GM21528 (cell line): ENCODE results near the gene MAGEA6.
"Not testable (repeated sequence)": the region's sequence is repeated elsewhere in the genome, so short reads cannot be mapped to it uniquely, and the experiment has no call there.

Experiments used
- ATAC-seq: cut with Tn5 transposase; IDR thresholded peaks from one replicate; pipeline ENCODE4 v1.9.1; 2021; ENCODE audit warnings: mild to moderate bottlenecking, moderate library complexity; ENCODE audit not compliant: unreplicated experiment, low FRiP score

The MAGEA6 gene, protein sequence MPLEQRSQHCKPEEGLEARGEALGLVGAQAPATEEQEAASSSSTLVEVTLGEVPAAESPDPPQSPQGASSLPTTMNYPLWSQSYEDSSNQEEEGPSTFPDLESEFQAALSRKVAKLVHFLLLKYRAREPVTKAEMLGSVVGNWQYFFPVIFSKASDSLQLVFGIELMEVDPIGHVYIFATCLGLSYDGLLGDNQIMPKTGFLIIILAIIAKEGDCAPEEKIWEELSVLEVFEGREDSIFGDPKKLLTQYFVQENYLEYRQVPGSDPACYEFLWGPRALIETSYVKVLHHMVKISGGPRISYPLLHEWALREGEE

DNA sequence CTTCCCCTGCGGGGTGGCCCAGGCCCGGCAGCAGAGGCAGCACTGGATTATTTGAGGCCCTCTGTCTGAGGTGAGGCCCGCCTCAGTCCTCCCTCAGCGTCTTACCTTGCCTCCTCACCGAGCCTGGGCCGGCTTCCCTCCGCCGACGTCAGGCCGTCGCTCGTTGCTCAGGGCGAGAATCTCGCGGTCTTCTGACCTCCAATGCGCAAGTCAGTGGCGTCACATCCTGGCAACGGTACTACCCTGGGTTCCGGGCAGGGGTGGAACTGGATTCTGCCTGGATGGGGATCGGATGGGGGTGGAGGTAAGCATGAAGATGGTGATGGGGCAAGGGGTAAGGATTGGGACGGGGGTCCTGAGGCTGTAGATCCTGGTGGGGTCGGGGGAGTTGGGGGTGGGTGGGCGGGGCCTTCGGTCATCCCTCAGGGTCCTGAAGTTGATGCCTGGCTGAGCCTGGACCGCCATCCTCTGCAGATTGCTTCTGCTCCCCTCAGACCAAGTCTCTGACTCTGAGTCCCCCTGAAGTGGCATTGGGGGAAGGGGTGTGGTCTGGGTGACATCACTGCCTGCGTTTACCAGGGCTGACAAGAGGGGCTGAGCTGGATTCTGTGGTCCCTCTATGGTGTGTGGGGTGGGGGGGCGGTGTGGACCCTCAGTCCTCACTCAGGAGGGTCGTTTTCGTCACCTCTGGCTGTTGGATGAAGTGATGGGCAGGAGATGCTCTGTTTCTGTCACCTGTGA, at the start of gene MAGEA6:
Gene MAGEA6 (minus strand): TSS at position 141 of the 741 bp plus-strand sequence. CDS start 2,039 bp downstream, outside the sequence.
- ATAC-seq: not testable (repeated sequence)

DNA sequence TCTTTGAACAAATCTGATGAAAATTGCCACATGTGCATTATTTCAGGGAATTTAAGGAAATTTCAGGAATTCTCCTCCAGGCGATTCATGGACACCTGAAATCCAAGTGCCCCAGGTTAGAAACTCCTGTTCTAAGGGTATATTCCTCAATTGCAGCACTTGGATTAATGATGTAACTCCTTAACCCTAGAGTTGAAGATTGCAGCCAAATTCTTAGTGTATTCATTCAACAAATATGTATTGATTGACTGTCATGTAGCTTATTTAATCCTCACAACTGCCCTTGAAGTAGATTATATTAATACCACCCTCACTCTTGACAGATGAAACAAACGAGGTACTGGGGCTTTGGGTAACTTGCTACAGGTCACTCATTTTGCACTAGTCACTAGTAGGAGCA, 49.8 kb upstream of the MAGEA6 start:
- no peak for ATAC-seq

DNA sequence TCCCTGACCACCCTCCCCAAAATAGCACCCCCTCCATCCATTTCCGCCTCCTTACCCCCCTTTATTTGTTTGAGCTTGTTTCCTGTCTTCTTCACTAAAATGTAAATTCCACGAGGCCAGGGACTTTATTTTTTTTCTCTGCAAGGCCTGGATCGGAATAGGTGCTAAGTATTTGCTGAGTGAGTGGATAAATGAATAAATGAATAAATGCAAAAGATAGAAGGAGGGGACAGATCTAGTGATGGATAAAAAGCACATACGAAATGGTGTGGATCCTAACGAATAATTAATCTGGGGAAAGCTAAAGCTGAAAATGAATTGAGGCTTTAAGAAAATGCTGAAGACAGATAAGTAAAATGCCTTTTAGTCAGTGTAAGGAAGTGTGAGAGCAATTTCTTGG, 48.9 kb upstream of the MAGEA6 start:
- no peak for ATAC-seq

DNA sequence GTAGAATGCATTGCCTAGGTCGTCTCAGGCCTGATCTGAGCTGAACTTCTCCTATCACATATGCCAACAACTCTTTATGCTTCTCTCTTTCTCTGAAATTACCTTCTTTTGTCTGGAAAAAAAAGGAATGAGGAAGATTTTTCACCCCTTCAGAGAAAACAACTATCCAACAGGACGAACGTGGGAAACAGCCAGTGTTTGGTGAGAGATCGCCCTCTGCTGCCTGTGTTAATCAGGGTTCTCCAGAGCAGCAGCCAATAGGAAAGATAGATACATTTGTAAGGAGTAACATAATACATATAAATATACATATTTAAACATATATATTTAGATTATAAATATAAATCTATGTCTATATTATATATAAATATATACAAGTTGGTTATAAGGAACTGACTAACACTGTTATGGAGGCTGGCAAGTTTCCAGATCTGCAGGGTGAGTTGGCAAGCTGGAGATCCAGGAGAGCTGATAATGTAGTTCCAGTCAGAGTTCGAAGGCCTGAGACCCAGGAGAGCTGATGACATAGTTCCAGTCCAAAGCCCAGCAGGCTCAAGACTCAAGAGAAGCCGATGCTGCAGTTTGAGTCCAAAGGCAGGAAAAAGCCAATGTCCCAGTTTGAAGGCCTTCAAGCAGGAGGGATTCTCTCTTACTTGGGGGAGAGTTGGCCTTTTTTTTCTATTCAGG, 47.7 kb upstream of the MAGEA6 start:
- no peak for ATAC-seq

DNA sequence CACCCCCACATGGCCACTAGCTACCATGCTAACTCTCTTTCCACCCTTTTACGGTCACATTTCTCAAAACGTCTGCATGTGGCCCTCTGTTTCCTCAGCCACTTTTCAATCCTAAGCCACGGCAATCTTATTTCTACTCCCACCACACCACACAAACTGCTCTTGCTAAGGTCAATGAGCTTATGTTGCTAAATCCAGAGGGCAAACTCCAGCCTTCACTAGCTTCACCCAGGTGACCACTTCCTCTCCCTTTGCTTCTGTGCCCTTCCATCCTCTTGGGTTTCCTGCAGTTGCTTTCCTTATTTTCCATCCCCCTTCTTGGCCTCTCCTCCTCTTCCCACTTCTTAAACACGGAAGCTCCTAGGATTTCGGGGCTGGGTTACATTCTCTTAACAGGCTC, 44.6 kb upstream of the MAGEA6 start:
- ATAC-seq: no peak

DNA sequence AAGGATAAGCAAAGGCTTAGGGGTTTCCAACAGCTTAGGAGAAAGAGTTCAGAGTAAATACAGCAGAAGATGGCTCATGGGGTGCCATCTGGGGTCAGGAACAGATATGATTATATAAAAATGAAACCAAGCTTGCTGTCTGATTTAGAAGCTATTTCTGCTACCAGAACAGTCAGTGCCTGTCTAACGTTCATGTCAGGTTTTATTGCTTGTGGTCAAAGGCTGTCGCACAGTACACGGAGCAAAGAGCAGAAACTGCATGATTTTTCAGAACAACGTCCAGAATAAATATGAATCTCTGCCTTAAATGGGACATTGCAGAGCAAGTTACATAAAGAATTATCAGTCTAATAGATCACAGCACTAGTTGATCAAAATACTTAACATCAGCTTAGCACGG, 43.7 kb upstream of the MAGEA6 start:
- no peak for ATAC-seq

DNA sequence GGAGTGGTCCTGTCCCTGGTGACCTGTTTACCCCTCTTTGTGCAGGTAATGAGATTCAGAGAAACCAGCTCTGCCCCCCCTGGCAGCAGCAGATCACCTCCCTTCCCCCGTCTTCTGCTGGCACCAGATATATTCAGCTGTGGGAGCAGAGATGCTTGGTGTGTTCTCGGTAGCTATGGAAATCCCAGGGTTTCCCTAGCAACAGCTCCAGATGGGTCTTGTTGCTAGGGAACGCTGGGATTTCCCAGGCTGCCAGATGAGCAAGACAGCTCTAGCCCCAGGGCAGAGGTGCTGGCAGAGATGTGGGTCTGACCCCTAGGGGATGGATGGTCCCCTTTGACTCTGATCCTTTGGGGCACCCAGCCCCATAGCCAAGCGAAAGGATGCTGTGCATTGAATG, 40.9 kb upstream of the MAGEA6 start:
- ATAC-seq: no peak

DNA sequence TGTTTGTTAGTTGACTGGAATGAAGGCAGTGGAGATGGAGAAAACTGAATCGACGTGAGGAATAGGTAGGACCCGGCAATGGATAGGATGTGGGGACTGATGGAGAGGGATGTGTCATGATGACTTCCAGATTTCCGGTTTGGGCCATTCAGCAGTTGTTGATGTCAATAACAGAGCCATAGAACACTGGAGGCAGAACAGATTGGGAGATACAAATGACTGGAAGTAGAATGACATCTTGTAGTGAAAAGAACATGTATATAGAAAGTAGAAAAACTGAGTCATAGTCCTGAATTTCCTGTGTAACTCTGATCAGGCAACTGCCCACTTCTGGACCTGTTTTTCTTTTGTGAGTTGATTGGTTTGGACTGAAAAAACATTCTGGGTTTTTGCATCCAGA, 36.5 kb upstream of the MAGEA6 start:
- no peak for ATAC-seq

DNA sequence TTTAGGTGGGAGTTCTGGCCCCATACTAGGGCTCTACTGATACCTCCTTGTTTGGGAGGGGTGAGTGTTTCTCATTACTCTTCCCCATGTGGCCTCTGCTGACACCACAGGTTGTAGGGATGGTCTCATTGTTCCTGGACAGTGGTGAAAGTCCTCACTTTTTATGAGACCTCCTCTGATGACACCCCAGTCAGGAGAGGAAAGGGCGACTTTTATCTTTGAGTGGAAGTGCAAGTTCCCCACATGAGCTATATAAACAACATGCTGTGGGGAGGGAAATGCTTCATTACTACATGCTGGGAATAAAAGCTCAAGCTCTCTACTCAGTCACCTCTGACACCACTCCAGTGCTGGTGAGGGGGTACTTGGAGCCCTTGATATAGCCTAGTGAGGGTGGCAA, 29.5 kb upstream of the MAGEA6 start:
- ATAC-seq: no peak

DNA sequence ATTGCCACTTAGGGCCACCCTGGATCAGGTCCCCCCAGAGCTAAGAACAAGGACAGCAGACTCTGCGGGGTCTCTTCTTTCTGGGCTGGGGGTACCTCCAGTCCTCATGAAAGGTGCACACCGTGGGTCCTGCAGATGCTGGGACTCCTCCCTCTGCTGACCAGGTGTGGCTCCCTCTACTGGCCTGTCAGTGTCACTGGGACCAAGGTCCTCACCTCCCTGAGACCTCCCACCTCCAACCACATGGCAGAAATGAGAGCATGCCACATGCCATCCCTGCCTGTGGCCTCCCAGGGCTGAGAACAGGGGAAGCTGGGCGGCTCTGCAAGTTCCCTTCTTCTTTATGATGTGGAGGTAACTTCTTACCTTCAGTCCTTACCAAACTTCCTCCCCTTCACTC, 17.6 kb upstream of the MAGEA6 start:
- peak; percentile 79 for ATAC-seq

DNA sequence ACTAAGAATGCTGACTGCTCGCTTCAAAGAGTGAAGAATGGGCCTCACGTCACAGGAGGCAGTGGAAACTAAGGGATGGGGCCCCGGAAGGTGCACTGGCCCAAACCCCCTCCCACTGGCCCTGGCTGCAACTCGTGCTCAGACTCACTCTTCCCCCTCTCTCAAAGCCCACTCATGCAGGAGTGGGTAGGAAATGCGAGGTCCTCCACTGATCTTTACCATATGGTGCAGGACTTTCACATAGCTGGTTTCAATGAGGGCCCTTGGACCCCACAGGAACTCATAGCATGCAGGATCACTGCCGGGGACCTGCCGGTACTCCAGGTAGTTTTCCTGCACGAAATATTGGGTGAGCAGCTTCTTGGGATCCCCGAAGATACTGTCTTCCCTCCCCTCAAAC, 2.9 kb downstream of the MAGEA6 start:
- ATAC-seq: not testable (repeated sequence)

DNA sequence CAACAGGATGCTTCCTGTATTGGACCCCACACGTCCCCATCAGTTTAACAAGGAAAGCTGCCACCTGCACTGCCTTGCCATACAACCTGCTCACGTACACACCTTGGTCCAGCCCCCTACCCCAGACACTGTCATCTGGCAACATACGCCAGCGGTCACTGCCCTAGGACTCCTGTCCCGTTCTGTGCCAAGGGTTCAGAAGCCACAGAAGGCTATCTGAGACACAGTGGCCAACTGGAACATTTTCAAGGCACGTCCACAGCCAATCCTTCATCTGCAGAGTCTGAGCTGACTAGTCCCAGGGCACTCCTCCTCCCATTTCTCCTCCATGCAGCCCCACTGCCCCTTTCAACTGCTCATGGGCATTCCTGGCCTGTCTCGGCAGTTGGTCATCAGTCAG, 7.9 kb downstream of the MAGEA6 start:
- ATAC-seq: not testable (repeated sequence)

DNA sequence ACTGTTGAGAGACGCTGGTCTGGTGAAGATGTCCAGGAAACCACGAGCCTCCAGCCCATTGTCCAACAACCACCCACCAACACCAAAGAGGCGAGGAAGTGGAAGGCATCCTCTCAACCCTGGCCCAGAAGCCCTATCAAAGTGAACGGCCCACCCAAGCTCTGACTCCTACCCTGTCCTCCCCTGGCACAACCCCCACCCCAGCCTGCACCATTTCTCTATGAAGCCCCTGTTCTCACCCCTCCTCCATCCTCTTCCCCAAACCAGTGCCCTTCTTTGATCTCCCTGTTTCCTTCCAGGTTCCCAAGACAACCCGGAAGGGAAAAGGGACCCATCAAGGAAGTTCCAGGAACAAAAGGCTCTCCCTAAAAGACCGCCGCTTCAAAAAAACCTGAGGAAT, 9.9 kb downstream of the MAGEA6 start:
- not testable (repeated sequence) for ATAC-seq

DNA sequence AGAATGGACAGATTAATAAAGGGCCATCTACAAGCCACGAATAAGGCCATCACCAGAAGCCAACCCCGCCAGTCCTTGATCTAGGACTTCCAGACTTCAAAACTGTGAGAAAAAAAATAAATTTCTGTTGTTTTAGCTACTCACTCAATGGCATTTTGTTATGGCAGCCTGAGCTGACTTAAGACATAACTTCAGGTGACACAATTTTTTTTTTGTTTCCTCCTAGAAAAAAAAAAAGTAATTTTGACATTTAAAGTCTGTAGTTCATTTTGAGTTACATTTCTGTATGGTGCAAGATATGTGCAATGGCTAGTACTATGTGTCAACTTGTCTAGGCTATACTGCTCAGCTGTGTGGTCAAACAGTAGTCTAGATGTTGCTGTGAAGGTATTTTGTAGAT, 10.6 kb downstream of the MAGEA6 start, which contains the start of gene CSAG3:
Gene CSAG3 (plus strand): TSS at position 301 of the 400 bp plus-strand sequence.
- ATAC-seq: not testable (repeated sequence)

DNA sequence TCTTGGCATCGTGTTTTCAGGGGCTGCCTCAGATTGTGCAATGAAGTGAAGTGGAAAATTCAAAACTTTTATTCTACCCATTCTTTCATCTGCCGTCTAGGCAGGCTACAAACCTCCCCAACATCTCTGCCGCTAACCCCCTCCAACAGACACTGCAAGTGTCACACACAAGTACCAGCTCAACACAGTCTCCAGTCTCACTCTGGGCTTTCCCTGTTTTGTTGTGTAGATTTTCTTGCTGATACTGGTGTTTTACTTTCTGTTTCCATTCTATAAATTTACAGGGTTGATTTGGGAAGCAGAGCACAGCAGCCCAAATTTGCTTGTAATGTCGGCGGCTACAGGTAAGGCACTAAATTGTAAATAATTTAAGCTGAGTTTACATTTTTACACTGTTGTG, 14.6 kb downstream of the MAGEA6 start:
- not testable (repeated sequence) for ATAC-seq

DNA sequence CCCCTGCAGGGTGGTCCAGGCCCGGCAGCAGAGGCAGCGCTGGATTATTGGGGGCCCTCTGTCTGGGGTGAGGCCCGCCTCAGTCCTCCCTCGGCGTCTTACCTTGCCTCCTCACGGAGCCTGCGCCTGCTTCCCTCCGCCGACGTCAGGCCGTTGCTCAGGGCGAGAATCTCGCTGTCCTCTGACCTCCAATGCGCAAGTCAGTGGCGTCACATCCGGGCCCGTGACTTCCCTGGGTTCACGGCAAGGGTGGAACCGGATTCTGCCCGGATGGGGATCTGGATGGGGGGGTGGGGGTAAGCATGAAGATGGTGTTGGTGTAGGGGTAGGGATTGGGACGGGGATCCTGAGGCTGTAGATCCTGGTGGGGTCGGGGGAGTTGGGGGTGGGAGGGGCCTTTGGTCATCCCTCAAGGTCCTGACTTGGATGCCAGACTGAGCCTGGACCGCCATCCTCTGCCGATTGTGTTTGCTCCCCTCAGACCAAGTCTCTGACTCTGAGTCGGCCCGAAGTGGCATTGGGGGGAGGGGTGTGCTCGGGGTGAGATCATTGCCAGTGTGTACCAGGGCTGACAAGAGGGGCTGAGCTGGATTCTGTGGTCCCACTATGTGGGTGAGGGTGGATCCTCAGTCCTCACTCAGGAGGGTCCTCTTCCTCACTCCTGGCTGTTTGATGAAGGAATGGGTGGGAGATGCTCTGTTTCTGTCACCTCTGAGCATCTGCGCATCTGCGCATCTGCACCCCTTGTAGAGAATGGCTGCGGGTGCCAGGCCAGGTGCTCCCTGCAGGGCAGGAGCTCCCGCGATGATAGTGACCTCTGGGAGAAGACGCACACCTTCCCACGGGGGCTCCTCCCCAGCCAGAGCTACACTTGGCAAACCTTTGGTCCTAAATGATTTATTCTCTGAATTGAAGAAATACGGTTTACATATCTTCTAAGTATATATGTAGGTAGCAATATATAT, 15.5 kb downstream of the MAGEA6 start, which contains the start of gene MAGEA2:
Gene MAGEA2 (minus strand): TSS at position 157 of the 965 bp plus-strand sequence. CDS start 2,479 bp downstream, outside the sequence.
- ATAC-seq: not testable (repeated sequence)

DNA sequence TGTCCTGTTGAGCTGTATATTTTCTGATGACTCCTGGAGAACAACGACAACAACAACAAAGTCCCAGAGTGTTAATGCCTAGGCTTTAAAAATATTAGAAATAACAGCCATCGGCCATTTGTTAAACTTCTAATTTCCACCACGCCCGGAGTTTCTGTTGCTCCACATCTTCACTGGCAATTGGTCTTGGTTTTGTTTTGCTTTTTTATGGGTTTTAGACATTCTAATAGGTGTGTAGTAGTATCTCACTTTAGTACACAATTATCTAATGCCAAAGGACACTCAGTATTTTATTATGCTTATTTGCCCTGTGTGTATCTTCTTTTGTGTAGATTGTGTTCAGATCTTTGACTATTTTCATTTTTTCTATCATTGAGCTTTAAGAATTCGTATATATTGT, 30.9 kb downstream of the MAGEA6 start:
- no peak for ATAC-seq

DNA sequence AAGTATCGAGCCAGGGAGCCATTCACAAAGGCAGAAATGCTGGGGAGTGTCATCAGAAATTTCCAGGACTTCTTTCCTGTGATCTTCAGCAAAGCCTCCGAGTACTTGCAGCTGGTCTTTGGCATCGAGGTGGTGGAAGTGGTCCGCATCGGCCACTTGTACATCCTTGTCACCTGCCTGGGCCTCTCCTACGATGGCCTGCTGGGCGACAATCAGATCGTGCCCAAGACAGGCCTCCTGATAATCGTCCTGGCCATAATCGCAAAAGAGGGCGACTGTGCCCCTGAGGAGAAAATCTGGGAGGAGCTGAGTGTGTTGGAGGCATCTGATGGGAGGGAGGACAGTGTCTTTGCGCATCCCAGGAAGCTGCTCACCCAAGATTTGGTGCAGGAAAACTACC, 33.0 kb downstream of the MAGEA6 start:
- not testable (repeated sequence) for ATAC-seq

DNA sequence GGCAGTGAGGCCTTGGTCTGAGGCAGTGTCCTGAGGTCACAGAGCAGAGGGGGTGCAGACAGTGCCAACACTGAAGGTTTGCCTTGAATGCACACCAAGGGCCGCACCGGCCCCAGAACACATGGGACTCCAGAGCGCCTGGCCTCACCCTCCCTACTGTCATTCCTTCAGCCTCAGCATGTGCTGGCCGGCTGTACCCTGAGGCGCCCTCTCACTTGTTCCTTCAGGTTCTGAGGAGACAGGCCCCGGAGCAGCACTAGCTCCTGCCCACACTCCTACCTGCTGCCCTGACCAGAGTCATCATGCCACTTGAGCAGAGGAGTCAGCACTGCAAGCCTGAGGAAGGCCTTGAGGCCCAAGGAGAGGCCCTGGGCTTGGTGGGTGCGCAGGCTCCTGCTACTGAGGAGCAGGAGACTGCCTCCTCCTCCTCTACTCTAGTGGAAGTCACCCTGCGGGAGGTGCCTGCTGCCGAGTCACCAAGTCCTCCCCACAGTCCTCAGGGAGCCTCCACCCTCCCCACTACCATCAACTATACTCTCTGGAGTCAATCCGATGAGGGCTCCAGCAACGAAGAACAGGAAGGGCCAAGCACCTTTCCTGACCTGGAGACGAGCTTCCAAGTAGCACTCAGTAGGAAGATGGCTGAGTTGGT, 33.5 kb downstream of the MAGEA6 start:
- ATAC-seq: no peak
